Endothelial cell (in vitro differentiated cells): Measurements from ENCODE around the gene CPN2. TPM values are rescaled to one million over a fixed set of nuclear protein-coding genes. Genes with fewer than 3 reads are reported as not detected.

Experiments
- total RNA-seq: library from RNA; stranded (reverse); fragmentation: NEBNext Ultra II Directional; extraction: Animal tissue kit (Norgen Biotek cat#: 25700); gene quantifications from one replicate; pipeline ENCODE4 v1.2.1, GENCODE V29; 2021; ENCODE audit not compliant: unreplicated experiment

Gene CPN2
- total RNA-seq, 1 donor from 2014 or later: not detected

Other genes starting within 250 kb of the CPN2 start
- gene HES1, start 215.2 kb downstream of the CPN2 start, total RNA-seq: 40.3 TPM
- not detected for gene LRRC15, start 18.4 kb upstream of the CPN2 start, total RNA-seq
- 0.23 TPM for gene GP5, start 47.9 kb upstream of the CPN2 start, total RNA-seq
- 32.1 TPM for gene ATP13A3, start 135.7 kb upstream of the CPN2 start, total RNA-seq